ENCODE measurements around the gene ABTB2.

The ABTB2 gene

GRCh38 chr11:34206407-34207300 is 151.2 kb downstream of the ABTB2 start:
- no peak for DNase-seq (ENCODE audit: low spot score)
- no peak for TF ChIP-seq CTCF (IDR thresholded peaks at IDR 0.05; ENCODE audit: extremely low read depth, missing control alignments)

- TF ChIP-seq CTCF (IDR thresholded peaks at IDR 0.05; ENCODE audit: extremely low read depth, missing control alignments), result no peak
- DNase-seq (ENCODE audit: low spot score), result no peak
These were observed 152.3 kb downstream of the ABTB2 start for GRCh38 chr11:34205326-34206035.

- DNase-seq (ENCODE audit: low spot score), result no peak
- no peak for TF ChIP-seq CTCF (IDR thresholded peaks at IDR 0.05; ENCODE audit: extremely low read depth, missing control alignments)
These were observed 153.2 kb downstream of the ABTB2 start for GRCh38 chr11:34204396-34205279.

DNA sequence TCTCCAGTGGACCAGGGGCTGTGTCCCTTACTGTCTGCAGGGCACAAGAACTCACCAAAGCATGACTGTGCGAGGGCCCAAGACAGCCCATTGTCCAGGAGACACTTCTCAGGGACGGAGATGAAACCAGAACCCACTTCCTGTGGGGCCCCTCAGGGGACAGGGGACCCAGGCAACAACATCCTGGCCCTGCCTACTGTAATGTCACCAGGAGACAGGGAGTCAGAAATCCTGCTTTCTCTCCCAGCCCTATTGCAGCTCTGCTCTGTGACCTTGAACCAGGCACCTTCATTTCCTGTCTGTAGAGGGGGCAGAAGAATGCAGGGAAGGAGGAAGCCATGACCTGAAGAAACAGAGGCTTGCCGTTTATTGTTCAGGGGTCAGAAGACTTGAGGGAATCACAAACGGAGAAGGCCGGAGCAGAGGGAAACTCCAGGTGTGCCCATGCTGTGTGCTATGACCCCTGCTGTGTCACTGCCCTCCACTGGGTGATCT is 154.4 kb downstream of the ABTB2 start:
- no peak for TF ChIP-seq CTCF (IDR thresholded peaks at IDR 0.05; ENCODE audit: extremely low read depth, missing control alignments)
- DNase-seq (ENCODE audit: low spot score), result no peak

DNA sequence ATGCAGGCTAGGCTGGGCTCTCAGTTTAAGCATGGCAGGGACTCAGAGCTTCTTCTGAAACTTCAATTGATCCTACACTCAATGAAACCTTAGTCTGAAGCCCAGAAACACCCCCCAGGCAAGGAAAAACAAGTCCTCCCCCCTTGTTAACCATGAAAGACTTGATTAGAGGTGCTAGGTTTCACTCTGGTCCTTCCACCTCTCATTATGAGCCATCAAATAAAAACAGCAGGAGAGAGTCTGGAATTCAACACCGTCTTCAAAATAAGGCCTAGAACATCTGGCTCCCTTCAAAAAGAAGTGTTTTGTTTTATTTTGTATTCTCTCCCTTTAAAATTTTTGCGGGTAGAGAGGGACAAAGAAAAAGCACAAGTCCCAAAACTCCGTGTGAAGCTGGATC is 156.7 kb downstream of the ABTB2 start:
- no peak for DNase-seq (ENCODE audit: low spot score)
- TF ChIP-seq CTCF (IDR thresholded peaks at IDR 0.05; ENCODE audit: extremely low read depth, missing control alignments), result no peak

GRCh38 chr11:34199525-34199924 is 158.3 kb downstream of the ABTB2 start:
- no peak for DNase-seq (ENCODE audit: low spot score)
- no peak for TF ChIP-seq CTCF (IDR thresholded peaks at IDR 0.05; ENCODE audit: extremely low read depth, missing control alignments)

Measured in GM20000 (cell line).